Nucleus accumbens (tissue), 56 donors: Measurements from ENCODE around the gene FAM81A.
"Not testable (repeated sequence)": the region's sequence is repeated elsewhere in the genome, so short reads cannot be mapped to it uniquely, and the experiment has no call there.

Experiments
- DNase-seq, 56 donors: peaks; one replicate each; lab custom pipeline; 2025; lab: John Stamatoyannopoulos, UW

The FAM81A gene

DNA sequence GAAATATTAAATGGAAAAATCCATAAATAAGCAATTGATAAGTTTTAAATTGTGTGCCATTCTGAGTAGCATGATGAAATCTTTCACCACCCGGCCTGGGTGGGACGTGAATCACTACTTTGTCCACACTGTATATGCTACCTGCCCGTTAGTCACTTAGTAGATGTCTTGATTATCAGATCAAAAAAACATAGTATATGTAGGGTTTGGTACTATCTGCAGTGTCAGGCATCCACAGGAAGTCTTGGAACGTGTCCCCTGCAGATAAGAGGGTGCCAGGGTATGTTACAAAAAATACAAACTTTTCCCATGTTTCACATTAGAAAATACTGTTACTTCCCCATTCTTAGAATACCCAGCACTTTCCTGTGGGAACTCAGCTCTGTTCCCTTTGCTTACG lies 35.2 kb downstream of the FAM81A start:
- no peak for DNase-seq

DNA sequence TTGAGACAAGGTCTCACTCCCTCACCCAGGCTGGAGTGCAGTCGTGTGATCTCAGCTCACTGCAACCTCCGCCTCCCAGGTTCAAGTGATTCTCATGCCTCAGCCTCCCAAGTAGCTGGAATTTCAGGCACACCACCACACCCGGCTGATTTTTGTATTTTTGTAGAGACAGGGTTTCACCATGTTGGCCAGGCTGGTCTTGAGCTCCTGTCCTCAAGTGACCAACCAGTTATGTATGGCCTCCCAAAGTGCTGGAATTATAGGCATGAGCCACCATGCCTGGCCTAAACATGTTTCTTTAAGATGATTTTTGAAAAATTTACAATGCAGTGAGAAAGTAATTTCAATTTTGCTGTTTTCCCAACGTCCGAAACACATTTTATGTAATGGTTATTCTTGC lies 37.2 kb downstream of the FAM81A start:
- DNase-seq: not testable (repeated sequence)

DNA sequence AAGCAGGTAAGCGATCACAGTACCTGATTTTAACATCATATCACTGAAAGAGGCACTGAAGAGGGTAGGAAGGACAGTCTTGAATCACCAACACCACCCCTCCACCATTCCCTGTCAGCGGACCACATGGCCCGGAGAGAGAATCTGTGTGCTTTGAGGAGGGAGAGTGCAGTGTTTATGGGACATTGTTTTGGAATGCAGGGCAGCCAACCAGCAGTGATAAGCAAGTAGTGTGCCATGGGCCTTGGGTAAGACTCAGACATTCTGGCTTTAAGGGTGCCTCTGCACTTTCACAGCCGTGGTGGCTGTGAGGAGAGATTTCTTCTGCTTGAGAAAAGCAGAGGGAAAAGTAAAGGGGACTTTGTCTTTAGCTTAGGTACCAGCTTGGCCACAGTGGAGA lies 46.4 kb downstream of the FAM81A start:
- no peak for DNase-seq

DNA sequence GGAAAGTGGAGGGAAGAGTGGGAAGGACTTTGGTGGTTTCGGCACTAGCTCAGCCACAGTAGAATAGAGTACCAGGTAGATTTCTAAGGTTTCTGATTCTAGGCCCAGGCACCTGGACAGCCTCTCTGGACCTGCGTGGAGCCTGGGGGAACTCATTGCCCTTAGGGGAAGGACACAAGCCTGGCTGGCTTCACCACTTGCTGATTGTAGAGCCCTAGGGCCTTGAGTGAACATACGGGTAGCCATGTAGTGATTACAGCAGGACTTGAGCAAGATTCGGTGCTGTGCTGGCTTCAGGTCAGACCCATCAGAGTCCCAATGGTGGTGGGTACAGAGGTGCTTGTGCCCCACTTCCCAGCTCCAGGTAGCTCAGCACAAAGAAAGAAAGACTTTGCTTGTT lies 47.0 kb downstream of the FAM81A start:
- no peak for DNase-seq

DNA sequence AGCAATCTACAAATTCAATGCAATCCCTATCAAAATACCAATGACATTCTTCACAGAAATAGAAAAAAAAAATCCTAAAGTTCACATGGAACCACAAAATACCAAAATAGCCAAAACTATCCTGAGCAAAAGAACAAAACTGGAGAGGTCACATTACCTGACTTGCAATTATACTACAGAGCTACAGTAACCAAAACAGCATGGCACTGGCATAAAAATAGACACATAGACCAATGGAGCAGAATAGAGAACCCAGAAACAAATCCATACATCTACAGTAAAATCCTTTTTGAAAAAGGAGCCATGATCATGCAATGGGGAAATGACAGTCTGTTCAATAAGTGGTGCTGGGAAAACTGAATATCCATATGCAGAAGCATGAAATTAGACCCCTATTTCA lies 51.5 kb downstream of the FAM81A start:
- not testable (repeated sequence) for DNase-seq

DNA sequence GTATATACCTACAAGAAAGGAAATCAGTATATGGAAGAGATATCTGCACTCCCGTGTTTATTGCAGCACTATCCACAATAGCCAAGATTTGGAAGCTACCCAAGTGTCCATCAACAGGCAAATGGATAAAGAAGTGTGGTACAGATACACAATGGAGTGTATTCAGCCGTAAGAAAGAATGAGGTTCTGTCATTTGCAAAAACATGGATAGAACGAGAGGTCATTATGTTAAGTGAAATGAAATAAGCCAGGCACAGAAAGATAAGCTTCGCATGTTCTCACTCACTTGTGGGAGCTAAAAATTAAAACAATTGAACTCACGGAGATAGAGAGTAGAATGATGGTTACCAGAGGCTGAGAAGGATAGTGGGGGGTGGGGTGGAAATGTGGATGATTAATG lies 53.1 kb downstream of the FAM81A start:
- DNase-seq: peak in 1 of 56 donors; percentile 2

DNA sequence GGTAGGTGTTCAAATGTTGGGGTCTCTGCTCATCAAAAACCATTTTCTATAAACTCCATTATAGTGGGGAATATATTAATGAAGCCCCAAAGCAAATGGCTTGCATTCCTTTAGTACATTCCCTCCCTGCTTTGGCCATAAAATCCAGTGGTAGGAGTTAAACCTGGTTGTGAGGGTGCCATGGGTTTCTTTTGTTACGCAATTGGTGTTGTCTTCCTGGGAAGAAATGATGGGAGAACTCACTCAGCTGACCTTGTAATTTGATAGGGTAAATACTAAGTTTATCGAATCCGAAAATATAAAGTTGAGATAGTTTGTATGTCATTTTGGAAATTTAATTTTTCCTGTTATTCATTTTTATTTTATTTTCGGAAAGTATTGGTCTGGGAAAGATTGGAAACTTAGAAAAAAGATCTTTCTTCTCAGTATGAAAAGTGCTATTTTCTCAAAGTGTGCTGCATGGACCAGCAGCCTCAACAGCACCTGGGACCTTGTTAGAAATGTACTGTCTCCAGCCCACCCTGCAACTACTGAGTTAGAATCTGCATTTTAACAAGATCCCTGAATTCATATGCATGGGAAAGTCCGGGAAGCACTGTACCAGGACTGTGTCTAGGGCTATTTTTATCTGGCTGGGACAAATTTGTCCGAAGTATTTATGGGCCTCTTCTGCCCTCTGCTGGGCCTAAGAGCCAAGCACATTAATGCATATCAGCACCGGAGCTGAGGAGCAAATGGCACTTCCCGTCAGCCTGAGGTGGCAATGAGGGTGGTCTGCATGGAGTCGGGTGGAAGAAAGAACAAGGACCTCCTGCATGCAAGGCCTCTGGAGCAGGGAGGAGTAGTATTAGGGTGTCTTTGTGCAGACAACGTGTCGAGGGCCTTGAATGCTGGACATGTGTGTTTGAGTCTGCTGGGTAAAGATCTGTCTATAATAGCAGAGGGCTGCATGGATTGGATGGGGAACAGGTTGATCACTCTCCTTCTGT lies 54.7 kb downstream of the FAM81A start:
- DNase-seq: peak in 50 of 56 donors; percentile 2 to 83 (median 48)

DNA sequence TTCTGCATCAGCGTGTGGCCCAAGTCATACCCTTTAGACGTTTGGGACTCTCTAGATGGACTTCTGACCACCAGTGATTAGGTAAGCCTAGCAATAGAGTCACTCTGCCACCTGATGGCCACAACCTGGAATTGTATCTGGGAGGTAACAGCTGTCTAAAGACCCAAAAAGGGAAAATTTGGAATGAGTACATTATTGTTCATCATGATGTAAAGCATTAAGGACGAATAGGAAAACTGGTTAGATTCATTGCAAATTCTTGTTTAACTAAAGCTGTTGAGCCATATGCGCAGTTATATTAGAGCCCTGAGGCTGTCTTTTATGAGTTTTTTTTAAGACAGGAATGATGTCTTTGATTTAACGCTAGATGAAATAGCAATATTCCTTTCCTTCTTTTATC lies 63.6 kb downstream of the FAM81A start:
- peak in 1 of 56 donors; percentile 12 for DNase-seq

DNA sequence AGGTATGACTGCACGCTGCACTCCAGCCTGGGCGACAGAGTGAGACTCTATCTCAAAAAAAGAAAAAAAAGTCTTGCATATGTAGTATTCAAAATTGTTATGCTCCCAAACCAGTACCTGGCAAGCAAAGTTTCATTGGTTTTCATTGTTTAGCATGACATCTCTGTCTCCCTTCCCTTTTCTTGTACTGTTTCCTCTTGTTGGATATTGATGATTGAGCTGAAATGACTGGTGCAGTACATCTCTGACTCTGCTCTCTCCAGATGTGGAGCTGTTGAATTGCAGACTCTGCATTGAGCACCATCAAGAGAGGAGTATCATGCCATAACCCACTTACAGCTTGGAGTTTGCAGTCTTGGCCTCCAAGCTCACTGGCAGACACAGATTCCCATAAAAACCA lies 77.2 kb downstream of the FAM81A start:
- no peak for DNase-seq

DNA sequence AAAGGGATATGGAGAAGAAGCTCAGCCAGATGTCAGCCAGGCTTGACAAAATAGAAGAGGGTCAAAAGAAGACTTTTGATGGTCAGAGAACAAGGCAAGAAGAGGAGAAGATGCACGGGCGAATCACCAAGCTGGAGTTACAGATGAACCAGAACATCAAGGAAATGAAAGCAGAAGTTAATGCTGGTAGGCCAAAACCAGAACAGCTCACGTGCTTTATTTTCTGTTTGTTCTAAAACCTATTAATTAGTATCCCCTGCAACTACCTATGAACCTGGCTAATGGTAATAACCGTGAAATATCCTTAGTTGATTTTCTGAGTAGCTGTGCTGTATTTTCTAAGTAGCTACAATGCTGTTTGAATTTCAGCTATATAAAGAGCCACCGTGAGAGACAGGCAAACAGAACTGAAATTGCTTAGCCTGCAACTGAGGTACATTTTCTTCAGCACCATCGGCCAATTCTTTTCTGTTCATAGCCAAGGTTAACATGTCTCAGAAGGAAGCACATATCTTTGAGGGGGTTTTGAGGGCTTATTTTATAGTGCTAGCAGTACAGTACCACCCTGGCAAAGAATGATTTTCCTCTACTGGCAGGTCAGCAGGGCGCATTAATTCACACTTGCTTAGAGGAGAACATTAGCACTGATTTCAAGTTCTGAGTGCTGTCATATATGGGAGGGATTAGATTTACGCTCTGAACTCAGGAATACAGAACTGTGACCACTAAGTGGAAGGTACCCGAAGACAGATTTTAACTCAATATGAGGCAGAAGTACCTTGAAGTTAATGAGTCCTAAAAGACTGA lies 78.9 kb downstream of the FAM81A start:
- peak in 1 of 56 donors; percentile 3 for DNase-seq

DNA sequence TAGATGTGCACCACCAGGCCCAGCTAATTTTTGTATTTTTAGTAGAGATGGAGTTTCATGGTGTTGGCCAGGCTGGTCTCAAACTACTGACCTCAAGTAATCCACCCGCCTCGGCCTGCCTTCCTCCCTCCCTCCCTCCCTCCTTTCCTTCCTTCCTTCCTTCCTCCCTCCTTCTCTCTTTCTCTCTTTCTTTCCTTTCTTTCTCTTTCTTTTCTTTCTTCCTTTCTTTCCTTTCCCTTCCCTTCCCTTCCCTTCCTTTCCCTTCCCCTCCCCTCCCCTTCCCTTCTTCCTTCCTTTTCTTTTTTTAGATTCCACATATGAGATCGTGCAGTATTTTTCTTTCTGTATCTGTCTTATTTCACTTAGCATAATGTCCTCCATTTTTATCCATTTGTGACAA lies 81.3 kb downstream of the FAM81A start:
- no peak for DNase-seq

DNA sequence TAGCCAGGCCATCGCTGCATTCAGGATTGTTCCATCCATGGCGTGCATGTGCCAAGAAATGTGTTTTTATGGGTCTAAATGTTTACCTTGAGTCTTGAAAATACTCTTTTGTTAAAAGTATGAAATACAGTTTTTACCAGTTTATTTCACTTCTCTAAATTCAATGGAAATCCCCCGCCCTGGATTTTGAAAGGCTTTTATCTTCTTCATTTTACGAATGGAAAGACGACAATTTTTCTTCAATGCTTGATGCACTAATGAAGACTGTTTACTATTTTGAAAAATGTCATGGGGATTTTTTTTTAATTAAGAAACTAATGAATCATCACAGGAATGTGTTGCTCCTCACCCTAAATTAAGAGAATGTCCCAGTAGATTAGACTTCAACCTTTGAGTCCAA lies 83.5 kb downstream of the FAM81A start:
- no peak for DNase-seq

DNA sequence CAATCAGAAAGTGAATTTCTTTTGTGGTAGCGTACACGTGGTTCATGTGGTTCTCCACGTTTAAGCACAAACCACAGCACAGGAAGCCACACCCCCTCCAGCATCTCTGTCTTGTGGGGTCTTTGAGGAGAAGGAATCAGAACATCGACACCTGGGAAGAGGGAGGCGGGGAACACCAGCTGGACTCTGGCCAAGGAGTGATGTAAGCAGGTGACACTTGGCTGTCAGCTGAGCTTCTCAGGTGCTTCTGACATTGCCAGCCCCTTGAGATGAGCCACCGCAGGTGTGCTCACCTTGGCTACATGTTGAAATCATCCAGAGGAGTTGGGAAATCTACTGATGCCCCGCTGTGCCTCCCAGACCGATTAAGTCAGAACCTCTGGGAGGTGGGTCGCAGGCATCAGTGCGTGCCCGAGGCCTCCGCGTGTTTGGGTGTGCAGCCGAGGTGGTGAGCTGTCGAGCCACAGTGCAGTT lies 85.0 kb downstream of the FAM81A start:
- DNase-seq: no peak

DNA sequence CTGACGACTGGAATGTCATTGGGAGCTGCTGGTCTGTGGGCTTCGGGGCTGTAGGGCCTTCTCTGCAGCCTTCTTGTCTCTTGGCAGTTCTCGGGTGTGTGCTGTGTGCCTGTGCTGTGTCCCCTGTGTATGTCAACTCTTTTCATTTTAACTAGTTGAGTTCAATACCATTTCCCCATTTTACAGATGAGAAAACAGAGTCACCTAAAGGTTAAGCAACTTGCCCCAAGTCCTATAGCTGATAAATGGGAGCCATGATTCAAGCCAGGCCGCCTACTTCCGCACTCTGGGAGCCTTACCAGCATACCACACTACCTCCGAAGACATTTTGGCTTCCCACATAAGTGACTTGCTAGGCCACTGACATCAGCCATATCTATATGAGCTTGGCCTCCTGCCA lies 85.7 kb downstream of the FAM81A start:
- DNase-seq: no peak

DNA sequence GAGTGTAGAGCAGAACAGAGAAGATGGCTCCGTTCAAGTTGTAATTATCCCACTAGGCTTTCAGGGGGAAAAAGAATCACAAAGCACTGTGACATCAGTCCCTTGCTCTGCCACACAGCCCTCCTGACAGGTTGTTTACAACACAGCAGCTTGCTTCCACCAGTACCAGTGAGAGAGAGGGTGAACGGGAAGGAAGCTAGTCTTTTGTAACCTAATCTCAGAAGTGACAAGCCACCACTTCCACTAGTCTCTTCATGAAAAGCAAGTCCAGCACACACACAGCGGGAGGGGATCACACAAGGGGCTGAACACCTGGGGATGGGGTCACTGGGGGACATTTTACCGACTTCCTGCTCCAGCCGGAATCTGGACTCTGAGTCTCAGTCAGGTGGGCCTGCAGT lies 86.3 kb downstream of the FAM81A start:
- peak in 1 of 56 donors; percentile 4 for DNase-seq

DNA sequence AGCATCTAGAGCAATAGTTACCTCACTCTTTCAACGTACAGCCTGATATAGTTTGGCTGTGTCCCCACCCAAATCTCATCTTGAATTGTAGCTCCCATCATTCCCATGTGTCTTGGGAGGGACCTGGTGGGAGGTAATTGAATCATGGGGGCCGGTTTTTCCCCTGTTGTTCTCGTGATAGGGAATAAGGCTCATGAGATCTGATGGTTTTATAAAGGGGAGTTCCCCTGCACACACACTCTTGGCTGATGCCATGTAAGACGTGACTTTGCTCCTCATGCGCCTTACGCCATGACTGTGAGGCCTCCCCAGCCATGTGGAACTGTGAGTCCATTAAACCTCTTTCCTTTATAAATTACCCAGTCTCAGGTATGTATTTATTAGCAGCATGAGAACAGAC lies 88.5 kb downstream of the FAM81A start:
- not testable (repeated sequence) for DNase-seq

DNA sequence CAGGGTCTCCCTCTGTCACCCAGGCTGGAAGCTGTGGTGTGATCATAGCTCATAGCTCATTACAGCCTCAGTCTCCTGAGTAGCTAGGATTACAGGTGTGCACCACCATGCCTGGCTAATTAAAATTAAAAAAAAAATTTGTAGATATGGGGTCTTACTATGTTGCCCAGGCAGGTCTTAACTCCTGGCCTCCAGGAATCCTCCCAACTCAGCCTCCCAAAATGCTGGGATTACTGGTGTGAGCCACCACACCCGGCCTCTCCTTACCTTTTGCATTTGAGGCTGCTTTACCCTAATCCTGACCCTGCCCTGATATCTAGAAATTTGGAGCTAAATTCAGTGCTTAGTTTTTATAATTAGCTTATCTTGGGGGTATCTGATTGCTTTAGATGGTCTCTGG lies 90.4 kb downstream of the FAM81A start:
- no peak for DNase-seq

DNA sequence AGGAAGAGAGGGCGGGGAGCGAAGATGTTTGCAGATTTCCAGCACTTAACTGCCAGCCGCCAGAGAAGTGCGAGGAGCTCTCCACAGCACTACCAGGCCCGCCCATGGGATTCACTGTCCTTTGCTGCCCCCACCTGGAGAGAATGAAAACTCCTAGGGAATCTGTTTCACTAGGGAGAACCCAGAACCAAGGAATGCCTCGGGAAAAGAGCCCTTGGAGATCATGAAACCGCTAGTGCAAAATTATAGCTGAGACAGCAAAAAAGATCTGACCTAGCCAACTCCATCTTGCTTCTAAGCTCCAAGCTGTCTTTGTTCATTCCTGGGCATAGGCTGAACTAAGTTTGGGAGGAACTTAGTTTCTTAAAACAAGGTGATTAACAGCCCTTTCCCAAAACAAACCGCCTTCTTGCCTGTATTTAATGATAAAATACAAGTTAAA lies 91.0 kb downstream of the FAM81A start:
- peak in 55 of 56 donors; percentile 18 to 92 (median 70) for DNase-seq

DNA sequence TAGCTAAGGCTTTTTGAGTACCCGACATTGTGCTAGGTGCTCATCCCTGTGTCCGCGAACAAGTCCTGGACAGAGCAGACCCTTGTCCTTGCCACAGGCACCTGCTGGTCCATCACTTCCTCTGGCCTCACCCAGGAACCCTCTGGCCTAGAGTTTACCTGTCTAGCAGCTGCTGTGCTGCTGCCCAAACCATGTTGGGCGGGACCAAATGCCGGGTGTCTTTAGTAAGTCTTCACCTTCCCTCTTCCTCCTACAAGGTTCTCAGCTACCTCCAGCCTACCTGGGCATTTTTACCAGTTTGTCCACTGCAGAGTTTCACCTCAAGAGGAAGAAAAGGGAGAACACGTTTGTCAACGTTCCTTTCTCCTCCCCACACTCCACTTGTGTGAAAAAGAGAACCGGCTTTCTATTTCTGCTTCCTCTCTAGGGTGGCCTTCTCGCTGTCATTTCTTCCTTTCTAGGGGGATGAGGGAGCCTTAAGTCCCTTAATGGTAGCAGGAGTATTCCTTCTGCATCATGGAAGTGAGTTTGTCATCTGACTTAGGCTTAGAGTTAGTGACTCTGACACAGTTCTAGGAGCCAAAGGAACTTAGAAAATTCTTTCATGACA lies 93.2 kb downstream of the FAM81A start:
- no peak for DNase-seq

DNA sequence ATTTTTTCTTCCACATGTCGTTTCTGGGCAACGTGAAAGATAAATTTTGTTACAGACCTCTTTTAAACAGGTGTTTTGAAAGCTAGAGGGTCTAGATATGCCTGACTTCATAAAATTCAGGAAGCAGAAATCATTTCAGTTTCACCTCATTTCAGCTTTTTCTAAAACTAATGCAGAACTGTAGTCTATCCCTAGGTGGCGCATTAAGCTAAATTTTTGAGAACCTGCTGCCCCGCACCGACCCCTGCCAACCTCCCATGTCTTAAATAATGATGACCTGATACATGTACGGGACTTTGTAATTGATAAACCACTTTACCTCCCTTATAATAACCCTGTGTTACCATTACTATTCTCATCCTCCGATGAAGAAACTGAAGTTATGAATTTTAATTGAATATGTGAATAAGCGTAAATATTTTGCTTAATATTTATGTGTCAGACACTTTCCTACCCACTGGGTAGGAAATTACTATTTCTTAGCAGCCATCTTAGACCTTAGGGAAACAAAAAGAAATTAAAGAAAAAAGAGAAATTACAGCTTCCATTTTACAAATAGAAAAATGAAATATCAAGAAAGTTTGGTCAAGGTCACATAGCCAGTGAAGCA lies 94.9 kb downstream of the FAM81A start:
- peak in 2 of 56 donors; percentile 6 to 7 for DNase-seq
